RCC 7860 (cell line): ENCODE results near the gene PRRX1.

Source experiments
- DNase-seq: peaks from one replicate; pipeline ENCODE4 v3.0.0-alpha.2; 2015; ENCODE audit warnings: low spot score
- FAIRE-seq: peaks from 2 replicates; lab custom pipeline; 2012; peaks lifted over from hg19 to GRCh38; lab: Jason Lieb, UNC

Gene PRRX1

DNA sequence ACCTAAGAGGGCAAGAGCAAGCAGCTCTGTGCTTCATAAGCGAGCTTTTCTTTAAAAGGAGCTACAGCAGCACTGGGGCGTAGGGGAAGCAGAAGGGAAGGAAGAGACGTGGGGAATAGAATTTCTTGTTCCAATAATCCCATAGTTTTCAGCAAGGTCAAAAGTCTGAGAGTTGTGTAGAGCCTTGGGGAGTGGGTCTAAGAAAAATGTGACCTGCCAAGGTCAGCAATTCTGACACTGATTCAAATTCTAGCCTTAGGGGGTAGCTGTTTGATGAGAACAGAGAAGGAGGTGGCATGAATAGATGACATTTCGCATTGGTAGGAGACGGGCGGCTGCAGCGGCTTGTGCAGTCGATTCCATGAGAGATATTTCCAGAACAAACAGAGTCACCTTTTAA is 22.4 kb downstream of the PRRX1 start:
- DNase-seq (no peak), FAIRE-seq (no peak)

DNA sequence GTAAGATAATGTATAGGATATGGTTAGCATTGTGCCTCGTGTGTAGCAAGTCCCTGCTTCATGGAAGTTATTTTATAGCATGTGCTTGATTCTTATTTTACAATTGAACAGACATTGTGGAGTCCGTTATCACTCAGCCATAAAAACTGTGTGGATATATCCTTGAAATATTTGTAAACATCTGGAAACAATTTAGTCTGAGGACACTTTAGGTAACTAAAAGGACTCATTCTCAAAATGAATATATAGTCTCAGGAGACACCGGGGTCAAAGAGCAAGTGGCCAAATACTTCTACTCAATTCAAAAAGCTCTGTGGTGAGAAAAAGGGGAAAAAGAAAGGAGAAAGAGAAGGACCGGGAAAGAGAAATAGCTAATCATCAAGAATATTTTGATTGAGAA is 23.7 kb downstream of the PRRX1 start:
- DNase-seq = no peak

DNA sequence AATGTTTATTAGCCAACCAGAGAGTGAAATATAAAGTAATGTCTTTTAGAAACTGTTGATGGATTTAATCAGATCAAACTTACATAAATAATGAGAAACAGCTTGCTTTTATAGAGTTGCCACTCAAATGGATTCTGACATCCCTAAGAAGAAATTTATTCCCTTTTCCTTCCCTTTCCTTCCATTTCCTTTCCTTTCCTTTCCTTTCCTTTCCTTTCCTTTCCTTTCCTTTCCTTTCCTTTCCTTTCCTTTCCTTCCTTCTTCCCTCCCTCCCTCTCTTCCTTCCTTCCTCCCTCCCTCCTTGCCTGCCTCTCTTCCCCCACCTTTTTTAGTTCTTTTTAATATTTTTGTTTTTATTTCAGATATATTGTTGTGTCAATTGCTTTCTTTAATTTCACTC is 27.3 kb downstream of the PRRX1 start:
- FAIRE-seq = no peak
- no peak for DNase-seq

More for the DNA sequence above, 23.7 kb downstream of the PRRX1 start:
- no peak for FAIRE-seq

GRCh38 chr1:170692866-170693575 is 29.1 kb downstream of the PRRX1 start:
- FAIRE-seq (no peak), DNase-seq (no peak)

DNA sequence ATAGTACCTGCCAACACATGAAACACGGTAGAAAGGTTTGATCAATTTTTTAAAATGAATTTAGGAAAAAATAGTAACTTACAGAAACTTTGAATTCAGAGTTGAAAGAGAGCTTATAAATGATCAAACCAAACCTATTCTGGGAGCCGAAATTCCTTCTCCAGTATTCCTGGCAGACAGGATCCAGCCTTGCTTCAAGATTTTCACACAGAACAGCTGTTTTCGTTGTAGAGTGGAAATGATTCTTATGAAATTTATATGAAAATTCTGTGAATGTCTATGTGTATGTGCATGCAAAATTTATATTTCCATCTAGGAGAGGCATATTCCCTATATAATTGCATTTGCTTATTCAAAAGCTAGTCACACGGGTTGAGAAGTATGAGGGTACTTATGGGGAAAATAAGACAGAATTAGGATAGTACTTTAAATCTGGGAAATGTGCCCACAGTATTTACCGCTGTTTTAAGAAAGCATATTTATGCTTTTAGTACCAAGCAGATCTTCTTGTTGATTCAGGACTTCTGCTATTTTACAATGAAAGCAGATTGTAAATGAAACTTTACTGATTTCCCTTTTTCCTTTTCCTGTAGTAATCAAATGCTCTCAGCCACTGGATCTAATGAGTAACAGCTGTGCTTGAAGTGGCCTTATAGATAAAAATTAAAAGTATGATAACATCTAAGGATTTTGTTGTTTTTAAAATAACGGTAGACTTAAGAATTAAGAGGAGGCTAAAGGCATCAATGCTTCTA is 30.4 kb downstream of the PRRX1 start:
- DNase-seq = no peak
- FAIRE-seq = no peak

DNA sequence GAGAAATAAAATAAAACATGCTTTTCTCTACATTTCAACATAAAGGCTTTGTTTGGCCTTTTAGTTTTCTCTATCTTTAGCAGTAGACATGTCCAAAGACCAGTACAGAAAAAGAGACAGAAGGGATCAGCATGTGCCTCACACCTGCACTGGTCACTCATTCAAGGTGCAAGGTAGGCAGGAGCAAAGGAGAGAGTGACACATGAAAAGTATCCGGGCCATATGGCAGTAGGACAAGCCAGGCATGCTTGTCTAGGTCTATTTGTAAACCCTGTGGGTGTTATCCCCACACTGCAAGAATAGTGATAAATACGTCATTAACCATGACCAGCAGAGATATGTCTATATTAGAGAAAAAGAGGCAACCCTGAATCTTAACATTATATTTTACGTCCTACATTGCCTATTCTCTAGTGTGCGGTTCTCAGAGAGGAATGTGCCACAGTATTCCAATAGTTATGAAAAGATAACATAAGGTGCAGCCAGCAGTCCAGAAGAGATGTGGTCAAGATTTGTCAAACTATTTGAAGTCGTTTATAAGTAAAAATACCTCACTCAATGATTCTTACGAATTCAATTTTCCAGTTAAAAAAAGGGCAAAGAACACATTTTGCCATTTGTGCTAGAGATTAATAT is 32.1 kb downstream of the PRRX1 start:
- DNase-seq (no peak), FAIRE-seq (no peak)

- no peak for FAIRE-seq
- no peak for DNase-seq
These were observed 32.8 kb downstream of the PRRX1 start for GRCh38 chr1:170696591-170697290.

DNA sequence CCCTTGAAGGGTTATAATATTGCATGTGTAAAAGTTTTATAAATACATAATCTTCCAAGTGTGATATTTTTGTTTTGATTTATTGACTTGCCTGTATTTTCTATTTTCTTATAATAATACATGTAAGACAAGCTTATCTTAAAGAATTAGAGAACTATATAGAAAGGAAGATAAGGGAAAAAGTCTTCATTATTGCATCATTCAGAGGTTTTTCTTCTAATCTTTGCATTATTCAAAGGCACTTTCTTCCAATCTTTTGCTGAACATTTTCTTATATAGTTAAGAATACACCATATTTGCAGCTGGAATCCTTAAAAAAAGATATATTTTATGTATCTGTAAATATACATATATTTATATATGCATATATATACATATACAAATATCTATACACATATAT is 33.4 kb downstream of the PRRX1 start:
- DNase-seq = no peak

DNA sequence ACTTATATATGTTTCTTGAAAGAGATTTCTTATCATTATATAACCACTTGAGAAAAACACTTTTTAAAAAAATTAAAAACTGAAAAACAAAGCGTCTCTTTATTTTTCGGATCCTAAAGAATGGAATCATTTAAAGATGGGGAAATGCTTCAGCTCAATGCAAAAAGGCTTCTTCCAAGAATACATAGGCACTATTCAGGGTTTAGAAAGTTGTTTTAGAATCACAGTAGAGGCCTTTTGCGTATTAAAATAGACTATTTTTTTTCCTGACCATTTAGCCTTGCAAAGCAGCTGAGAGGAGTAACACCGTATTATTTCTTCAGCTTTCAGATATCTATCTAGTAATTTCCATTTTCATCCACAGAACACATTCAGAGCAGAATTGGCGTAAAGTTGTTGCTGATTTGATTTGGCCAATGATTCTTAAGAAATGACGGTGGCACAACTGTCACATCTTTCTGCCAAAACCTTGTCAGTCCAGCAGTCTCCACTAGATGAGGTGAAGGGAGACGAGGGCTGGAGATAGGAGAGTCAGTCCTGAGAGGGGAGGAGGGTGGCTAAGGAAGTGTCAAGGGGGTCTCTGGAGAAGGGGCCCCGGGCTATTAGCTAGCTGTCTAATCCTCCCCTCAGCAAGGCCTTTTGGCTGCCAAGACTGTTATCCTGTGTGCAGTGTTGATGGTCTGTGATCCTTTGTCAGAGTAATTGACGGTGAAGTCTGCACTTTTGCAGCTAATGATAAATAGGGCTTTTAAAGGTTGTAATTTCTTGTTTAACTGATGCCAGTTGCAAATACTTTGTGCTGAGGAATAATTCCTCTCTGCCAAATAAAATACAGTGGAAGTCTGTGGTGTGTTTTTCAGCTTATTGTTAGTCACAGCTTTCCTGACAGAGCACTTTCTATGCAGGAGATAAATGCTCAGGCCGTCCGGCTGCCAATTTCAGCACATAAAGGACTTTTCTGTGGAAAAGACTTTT is 34.7 kb downstream of the PRRX1 start:
- FAIRE-seq (no peak), DNase-seq (no peak)

More for the DNA sequence above, 33.4 kb downstream of the PRRX1 start:
- no peak for FAIRE-seq

DNA sequence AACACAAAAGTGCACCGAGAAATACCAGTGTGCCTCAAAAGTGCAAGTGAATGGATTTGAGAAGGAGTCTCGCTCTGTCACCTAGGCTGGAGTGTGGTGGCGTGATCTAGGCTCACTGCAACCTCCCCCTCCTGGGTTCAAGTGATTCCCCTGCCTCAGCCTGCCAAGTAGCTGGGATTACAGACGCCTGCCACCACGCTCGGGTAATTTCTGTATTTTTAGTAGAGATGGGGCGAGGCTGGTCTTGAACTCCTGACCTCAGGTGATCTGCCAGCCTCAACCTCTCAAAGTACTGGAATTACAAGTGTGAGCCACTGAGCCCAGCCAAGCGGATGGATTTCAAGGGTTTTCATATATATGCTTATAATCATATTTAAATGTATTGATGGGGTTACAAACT is 35.8 kb downstream of the PRRX1 start:
- DNase-seq = no peak
- FAIRE-seq = no peak

DNA sequence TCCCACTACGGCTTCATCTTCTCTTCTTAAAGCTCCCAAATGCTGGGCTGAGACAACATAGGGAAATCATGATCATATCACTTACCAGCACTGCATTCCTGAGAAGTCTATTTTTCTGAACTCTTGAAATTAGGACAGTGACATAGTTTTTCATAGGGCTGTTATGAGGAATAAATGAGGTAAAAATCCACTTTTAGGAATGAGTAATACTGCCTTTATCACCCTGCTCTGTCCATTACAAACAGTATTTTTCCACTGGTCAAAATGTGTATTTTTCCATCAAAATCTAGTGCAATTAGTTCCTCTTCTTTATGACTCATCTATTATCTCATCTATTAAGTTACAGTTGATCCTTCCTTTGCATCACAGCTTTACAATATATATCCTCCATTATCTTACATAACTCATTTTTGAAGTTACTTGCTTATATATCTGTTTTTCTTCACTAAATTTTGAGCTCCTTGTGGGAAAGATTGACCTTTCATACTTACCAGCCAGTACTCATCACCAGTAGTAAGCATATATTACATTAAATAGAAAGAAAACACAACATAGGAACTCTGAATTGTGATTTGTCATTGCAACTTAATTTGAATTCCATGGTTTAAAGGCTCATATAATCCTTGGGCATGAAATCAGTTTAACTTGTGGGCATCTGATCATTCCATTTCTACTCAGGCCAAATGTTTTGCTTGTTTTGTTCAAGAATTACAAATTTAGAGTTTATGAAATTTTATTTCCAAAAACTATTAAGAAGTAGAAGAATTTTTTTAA is 37.1 kb downstream of the PRRX1 start:
- DNase-seq (no peak), FAIRE-seq (no peak)

- no peak for FAIRE-seq
These were observed 38.0 kb downstream of the PRRX1 start for GRCh38 chr1:170701962-170702361.

GRCh38 chr1:170703591-170703990 is 39.7 kb downstream of the PRRX1 start:
- FAIRE-seq (no peak), DNase-seq (no peak)

More at GRCh38 chr1:170701962-170702361, 38.0 kb downstream of the PRRX1 start:
- no peak for DNase-seq

DNA sequence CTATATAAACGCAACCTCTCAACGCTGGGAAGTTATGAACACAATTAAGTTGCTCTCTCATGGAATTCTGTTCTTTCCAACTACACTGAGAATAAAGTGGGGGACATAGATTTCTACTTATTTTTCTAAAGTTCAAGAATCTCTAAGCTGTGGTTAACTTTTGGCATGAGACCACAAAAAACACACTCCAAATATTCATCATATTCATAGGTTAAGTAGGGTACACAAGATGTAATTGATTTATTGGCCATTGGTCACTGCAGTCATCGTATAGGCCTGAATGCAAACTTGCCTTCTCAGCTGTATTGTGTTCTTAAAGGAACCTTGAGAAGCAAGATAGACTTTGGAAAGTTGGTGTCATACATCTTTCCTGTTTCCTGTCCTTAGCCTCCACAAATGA is 40.3 kb downstream of the PRRX1 start:
- FAIRE-seq (no peak), DNase-seq (no peak)

GRCh38 chr1:170705981-170706380 is 42.0 kb downstream of the PRRX1 start:
- no peak for FAIRE-seq

DNA sequence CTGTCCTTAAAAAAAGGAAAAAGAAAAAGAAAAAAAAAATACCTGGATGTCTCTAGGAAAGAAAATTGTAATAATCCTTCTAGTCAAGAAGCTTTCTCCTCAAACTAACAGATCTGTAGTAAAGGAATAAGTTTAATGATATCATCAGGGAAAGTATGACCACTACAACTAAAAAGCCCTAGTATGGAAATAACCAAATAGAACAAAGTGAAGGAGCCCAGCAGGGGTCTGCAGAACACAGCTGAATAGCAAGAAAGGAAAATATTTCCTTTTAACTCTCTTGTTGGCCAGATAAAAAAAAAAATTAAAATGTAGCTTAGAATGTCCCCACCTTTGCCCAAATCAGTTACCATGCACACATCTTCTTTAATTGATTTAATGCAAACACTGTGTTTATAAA is 43.2 kb downstream of the PRRX1 start:
- no peak for FAIRE-seq
- DNase-seq = no peak

More at GRCh38 chr1:170705981-170706380, 42.0 kb downstream of the PRRX1 start:
- no peak for DNase-seq

GRCh38 chr1:170707959-170708655 is 44.2 kb downstream of the PRRX1 start:
- peak; percentile 88 for DNase-seq
- peak; percentile 98 for FAIRE-seq

DNA sequence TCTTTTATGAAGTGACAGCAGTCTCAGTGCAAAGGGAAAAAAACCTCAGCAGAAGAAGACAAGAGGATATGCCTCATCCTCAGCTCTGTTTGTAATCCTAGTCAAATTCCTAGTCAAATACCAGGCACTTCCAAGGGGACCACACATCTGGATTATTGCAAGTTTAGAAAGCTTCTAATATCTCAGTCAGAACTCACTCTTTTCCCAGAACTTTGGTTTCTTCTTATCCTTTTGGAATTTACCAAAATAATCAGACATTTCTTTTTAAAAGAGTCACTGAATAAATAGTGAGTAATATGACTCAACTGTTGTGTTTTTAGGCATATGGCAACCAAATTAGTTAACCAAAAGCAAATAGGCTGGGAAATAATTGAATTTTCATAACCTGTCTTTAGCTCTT is 47.8 kb downstream of the PRRX1 start:
- peak; percentile 36 for DNase-seq
- FAIRE-seq = no peak

GRCh38 chr1:170714163-170714562 is 50.2 kb downstream of the PRRX1 start:
- DNase-seq (no peak), FAIRE-seq (no peak)
